A549 treated with Hydrocortisone at 1 μM for 4 hours (cell line): ENCODE measurements around the gene IFFO2. TPM values are rescaled to one million over a fixed set of nuclear protein-coding genes. Genes with fewer than 3 reads are reported as not detected.

Experiments
- total RNA-seq: library from RNA; stranded (reverse); fragments of 200-300 nt; extraction: Qiagen RNA extraction; gene quantifications from 5 replicates; pipeline ENCODE4 v1.2.3, GENCODE V29; 2022

IFFO2 gene
- total RNA-seq, result 6.0 to 7.7 TPM (median 7.2 TPM) in 5 replicates

GRCh38 chr1:18956193-18957135 lies at the start of gene IFFO2:
Gene IFFO2, minus strand, starts transcription at chr1:18956676. Its CDS starts 344 bp downstream, at chr1:18956332.

GRCh38 chr1:18902523-18903290 lies 53.8 kb downstream of the IFFO2 start, which contains the start of gene ALDH4A1:
Gene ALDH4A1, minus strand, starts transcription at chr1:18902555. Its CDS starts 32 bp downstream, at chr1:18902523.

GRCh38 chr1:18859560-18859959 lies 96.9 kb downstream of the IFFO2 start, which contains the start of gene TAS1R2:
Gene TAS1R2, minus strand, starts transcription at chr1:18859660. Its CDS starts 0 bp downstream, at chr1:18859660.

Other genes starting within 250 kb of the IFFO2 start
- not detected in 5 replicates for gene TAS1R2, start 97.0 kb downstream of the IFFO2 start, total RNA-seq
- gene ALDH4A1, start 54.1 kb downstream of the IFFO2 start, total RNA-seq, result 12.8 to 14.2 TPM (median 13.3 TPM) in 5 replicates